Muscle of back (tissue), 11 donors: ENCODE results near the gene ZFYVE19. TPM values are rescaled to one million over a fixed set of nuclear protein-coding genes. Genes with fewer than 3 reads are reported as not detected.
"Not testable (repeated sequence)": the region's sequence is repeated elsewhere in the genome, so short reads cannot be mapped to it uniquely, and the experiment has no call there.

Experiments
- DNase-seq, 3 donors: peaks; one replicate each; pipeline versions ENCODE4 v3.0.0 to v3.0.0-alpha.2; 2013
- polyA plus RNA-seq, 10 donors: library from polyadenylated mRNA; unstranded; fragments of 120-200 nt; gene quantifications; one replicate each; pipeline ENCODE4 v1.2.1, GENCODE V29; 2013; ENCODE audit not compliant: insufficient read length in 10 of 10

Gene ZFYVE19
- polyA plus RNA-seq, 10 donors = 13.6 to 21.1 (median 18.1) TPM

DNA sequence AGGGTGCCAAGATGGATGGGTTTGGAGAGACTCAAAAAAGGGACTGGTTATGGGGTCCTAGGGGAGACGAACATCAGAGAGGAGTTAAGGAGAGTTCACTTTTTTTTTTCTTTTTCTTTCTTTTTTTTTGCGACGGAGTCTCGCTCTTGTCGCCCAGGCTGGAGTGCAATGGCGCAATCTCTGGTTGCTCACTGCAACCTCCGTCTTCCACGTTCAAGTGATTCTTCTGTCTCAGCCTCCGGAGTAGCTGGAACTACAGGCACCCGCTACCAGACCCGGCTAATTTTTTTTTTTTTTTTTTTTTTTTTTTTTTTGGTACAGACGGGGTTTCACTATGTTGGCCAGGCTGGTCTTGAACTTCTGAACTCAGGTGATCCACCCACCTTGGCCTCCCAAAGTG, 38.1 kb downstream of the ZFYVE19 start:
- DNase-seq = no peak

GRCh38 chr15:40845511-40846284, 38.8 kb downstream of the ZFYVE19 start:
- no peak for DNase-seq

GRCh38 chr15:40846841-40847222, 39.9 kb downstream of the ZFYVE19 start:
- DNase-seq = no peak

GRCh38 chr15:40847223-40847961, 40.5 kb downstream of the ZFYVE19 start:
- DNase-seq = peak in 1 of 3 donors; percentile 55

GRCh38 chr15:40850576-40851112, 43.8 kb downstream of the ZFYVE19 start:
- no peak for DNase-seq

DNA sequence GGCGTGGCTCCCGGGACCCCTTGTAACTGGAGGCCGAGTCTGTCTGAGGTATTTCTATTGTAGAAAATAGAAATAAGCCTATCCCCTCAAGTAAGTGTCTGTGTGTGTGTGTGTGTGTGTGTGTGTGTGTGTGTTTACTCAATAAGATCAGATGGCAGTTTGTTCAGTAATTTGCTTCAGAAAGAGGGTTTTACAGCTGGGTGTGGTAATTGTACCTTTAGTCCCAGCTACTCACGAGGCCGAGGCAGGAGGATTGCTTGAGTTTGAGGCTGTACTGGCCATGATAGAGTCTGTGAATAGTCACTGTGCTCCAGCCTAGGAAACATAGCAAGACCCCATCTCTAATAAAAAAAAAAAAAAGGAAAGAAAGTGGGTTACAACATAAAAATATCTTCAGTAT, 45.6 kb downstream of the ZFYVE19 start:
- no peak for DNase-seq

DNA sequence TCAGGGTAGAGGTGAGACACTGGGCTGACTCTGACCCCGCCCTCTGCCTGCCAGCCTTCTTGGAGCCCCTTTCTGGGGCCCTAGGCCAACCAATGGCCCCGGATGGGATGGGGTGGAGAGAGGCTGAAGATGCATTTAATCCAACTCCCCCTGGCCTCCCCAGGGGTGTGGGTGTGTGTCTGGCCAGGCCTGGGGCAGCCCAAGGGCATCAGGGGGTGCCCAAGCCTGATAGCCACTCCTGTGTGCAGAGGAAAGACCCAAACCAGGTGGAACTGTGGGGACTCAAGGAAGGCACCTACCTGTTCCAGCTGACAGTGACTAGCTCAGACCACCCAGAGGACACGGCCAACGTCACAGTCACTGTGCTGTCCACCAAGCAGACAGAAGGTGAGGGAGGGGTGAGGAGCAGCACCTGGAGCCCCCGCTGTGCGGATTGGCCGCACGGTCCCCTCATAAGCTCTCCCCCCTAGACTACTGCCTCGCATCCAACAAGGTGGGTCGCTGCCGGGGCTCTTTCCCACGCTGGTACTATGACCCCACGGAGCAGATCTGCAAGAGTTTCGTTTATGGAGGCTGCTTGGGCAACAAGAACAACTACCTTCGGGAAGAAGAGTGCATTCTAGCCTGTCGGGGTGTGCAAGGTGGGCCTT, 46.5 kb downstream of the ZFYVE19 start:
- no peak for DNase-seq

- no peak for DNase-seq
These were observed 47.3 kb downstream of the ZFYVE19 start for GRCh38 chr15:40854161-40854560.

- no peak for DNase-seq
These were observed 48.9 kb downstream of the ZFYVE19 start for GRCh38 chr15:40855706-40856234.

DNA sequence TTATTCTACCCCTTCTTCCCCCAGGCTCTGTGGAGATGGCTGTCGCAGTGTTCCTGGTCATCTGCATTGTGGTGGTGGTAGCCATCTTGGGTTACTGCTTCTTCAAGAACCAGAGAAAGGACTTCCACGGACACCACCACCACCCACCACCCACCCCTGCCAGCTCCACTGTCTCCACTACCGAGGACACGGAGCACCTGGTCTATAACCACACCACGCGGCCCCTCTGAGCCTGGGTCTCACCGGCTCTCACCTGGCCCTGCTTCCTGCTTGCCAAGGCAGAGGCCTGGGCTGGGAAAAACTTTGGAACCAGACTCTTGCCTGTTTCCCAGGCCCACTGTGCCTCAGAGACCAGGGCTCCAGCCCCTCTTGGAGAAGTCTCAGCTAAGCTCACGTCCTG, 49.9 kb downstream of the ZFYVE19 start:
- DNase-seq = no peak

DNA sequence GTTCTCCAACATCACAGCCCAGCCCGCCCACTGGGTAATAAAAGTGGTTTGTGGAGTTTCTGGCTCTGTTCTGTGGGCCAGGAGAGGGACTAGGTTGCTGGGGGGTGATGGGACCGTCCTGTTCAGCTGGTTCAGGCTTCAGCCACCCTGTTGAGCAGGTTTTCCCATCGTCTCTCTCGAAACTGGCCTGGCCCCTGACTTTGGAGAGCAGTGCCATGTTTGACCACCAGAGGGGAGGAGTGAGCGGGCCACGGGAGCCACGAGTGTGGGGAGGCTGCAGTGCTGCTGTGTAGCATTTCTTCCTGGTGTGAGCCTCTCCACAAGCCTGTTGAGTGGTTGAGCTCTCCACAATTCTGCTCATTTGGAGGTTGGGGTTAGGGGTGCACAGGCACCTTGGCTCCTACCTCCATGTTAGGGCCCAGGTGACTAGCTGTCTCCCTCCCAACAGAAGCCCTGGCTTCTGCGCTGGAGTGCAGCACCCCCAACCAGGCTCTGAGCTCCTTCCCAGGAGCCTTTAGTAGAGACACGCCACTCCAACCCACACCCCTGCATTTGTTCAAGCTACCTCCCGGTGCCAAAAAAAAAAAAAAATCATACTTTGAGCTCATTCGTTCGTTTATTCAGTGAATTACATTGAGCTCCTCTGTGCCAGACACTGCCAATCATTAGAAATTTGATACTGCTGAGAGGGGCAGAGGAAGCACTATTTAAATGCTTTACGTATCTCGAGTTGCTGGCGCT, 50.9 kb downstream of the ZFYVE19 start:
- peak; percentile 38 to 86 (median 74) for DNase-seq

DNA sequence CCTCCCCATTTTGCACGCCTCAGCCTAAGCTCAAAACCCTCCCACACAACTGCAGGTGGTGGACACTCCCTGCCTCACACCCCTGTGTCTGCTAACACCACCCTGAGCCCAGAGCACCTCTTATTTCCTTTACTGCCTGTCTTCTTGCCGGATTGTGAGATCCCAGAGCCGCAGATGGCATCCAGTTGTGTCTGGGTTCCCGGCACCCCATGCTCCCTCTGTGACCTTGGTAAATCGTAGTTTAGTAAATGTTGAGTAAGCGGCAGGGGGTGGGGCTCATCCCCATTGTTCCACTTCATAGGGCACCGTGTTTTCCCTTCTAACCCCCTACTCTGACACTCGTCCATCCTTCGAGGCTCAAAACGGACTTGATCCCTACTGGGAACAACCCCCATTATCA, 51.8 kb downstream of the ZFYVE19 start:
- no peak for DNase-seq

- peak; percentile 34 to 66 (median 60) for DNase-seq
These were observed 52.4 kb downstream of the ZFYVE19 start for GRCh38 chr15:40859206-40859851.

DNA sequence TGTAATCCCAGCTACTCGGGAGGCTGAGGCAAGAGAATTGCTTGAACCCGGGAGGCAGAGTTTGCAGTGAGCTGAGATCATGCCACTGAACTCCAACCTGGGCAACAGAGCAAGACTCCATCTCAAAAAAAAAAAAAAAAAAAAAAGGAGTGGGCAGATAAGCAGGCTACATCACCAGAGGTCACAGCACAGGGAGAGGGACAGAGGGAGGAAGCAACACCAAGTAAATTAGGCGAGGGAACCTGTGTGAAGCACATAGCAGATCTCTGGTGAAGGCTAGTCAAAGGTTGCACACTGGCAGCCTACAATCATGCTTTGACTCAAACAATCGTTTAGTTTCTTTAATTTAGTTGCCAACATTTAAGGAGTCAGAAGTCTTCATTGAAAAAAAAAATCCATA, 54.3 kb downstream of the ZFYVE19 start:
- not testable (repeated sequence) for DNase-seq

- DNase-seq = no peak
These were observed 56.9 kb downstream of the ZFYVE19 start for GRCh38 chr15:40863660-40864270.

Other genes with a start within 250 kb of the ZFYVE19 start
- 10 to 100 TPM; 13.1 to 27.8 (median 17.7) TPM for gene CCDC32, start 242.0 kb upstream of the ZFYVE19 start, polyA plus RNA-seq
- gene RPUSD2, start 237.8 kb upstream of the ZFYVE19 start, polyA plus RNA-seq = 10 to 100 TPM in 2 of 10 donors, 1 to 10 TPM in 8; 6.2 to 12.0 (median 8.0) TPM
- gene KNL1, start 212.8 kb upstream of the ZFYVE19 start, polyA plus RNA-seq = 10 to 100 TPM in 7 of 10 donors, 1 to 10 TPM in 3; 6.8 to 16.6 (median 12.1) TPM
- gene RAD51, start 111.9 kb upstream of the ZFYVE19 start, polyA plus RNA-seq = 10 to 100 TPM in 2 of 10 donors, 1 to 10 TPM in 8; 6.4 to 16.4 (median 8.8) TPM
- gene RMDN3, start 51.8 kb upstream of the ZFYVE19 start, polyA plus RNA-seq = 10 to 100 TPM; 17.4 to 26.7 (median 22.2) TPM
- 1 to 10 TPM; 1.3 to 7.9 (median 4.7) TPM for gene GCHFR, start 43.0 kb upstream of the ZFYVE19 start, polyA plus RNA-seq
- 1 to 10 TPM in 6 of 10 donors, under 1 TPM in 4; 0.68 to 2.4 (median 1.3) TPM for gene C15orf62, start 37.1 kb upstream of the ZFYVE19 start, polyA plus RNA-seq
- 10 to 100 TPM; 19.4 to 29.1 (median 23.7) TPM for gene DNAJC17, start 384 bp downstream of the ZFYVE19 start, polyA plus RNA-seq
- gene PPP1R14D, start 21.6 kb downstream of the ZFYVE19 start, polyA plus RNA-seq = not detected
- gene SPINT1, start 37.0 kb downstream of the ZFYVE19 start, polyA plus RNA-seq = 10 to 100 TPM in 2 of 10 donors, 1 to 10 TPM in 1, under 1 TPM in 7; 0.24 to 11.2 (median 0.58) TPM
- gene RHOV, start 67.1 kb downstream of the ZFYVE19 start, polyA plus RNA-seq = 1 to 10 TPM in 2 of 10 donors, under 1 TPM in 8; 0.12 to 4.4 (median 0.24) TPM
- 10 to 100 TPM in 4 of 10 donors, 1 to 10 TPM in 6; 7.8 to 12.4 (median 9.3) TPM for gene VPS18, start 87.4 kb downstream of the ZFYVE19 start, polyA plus RNA-seq
- 10 to 100 TPM in 8 of 10 donors, 1 to 10 TPM in 2; 9.7 to 19.0 (median 11.6) TPM for gene DLL4, start 122.3 kb downstream of the ZFYVE19 start, polyA plus RNA-seq
- 1 to 10 TPM; 1.3 to 6.5 (median 3.1) TPM for gene CHAC1, start 146.4 kb downstream of the ZFYVE19 start, polyA plus RNA-seq